Fibroblast of mammary gland (primary cell): ENCODE measurements around the gene B2M.
"Not testable (repeated sequence)": the region's sequence is repeated elsewhere in the genome, so short reads cannot be mapped to it uniquely, and the experiment has no call there.

ENCODE experiments used
- DNase-seq: peaks from one replicate; pipeline ENCODE4 v3.0.0-alpha.2; 2010; ENCODE audit warnings: low read depth
- H3K4me3 ChIP-seq: 2 replicates; pipeline ENCODE4 v1.5.1; 2011; ENCODE audit warnings: low read depth, mild to moderate bottlenecking, low read length, moderate library complexity; ENCODE audit not compliant: control insufficient read depth
- CTCF ChIP-seq: conservative IDR thresholded peaks from 2 replicates; pipeline ENCODE4 v1.5.1; 2011; ENCODE audit warnings: low read depth, low read length, inconsistent platforms; ENCODE audit not compliant: control insufficient read depth, insufficient read depth

B2M gene

GRCh38 chr15:44667039-44667360 is 44.3 kb upstream of the B2M start:
- no peak for DNase-seq
- no peak for TF ChIP-seq CTCF
- no peak overlapping the region for H3K4me3 ChIP-seq

GRCh38 chr15:44668921-44669320 is 42.4 kb upstream of the B2M start:
- no peak overlapping the region for H3K4me3 ChIP-seq
- no peak for DNase-seq
- no peak for TF ChIP-seq CTCF

GRCh38 chr15:44670087-44670950 is 41.0 kb upstream of the B2M start:
- TF ChIP-seq CTCF, result no peak
- H3K4me3 ChIP-seq, result no peak overlapping the region
- no peak for DNase-seq

GRCh38 chr15:44673639-44674038 is 37.7 kb upstream of the B2M start:
- no peak overlapping the region for H3K4me3 ChIP-seq
- no peak for DNase-seq
- no peak for TF ChIP-seq CTCF

- H3K4me3 ChIP-seq, result no peak overlapping the region
- DNase-seq, result no peak
- TF ChIP-seq CTCF, result no peak
Measured at GRCh38 chr15:44675911-44676310, 35.4 kb upstream of the B2M start.

GRCh38 chr15:44676676-44677075 is 34.6 kb upstream of the B2M start:
- no peak overlapping the region for H3K4me3 ChIP-seq
- DNase-seq, result no peak
- TF ChIP-seq CTCF, result no peak

GRCh38 chr15:44682211-44682610 is 29.1 kb upstream of the B2M start:
- no peak for TF ChIP-seq CTCF
- DNase-seq, result no peak
- H3K4me3 ChIP-seq, result no peak overlapping the region

- peak; percentile 6 for DNase-seq
- not testable (repeated sequence) for H3K4me3 ChIP-seq
Measured at GRCh38 chr15:44682809-44683682, 28.3 kb upstream of the B2M start.

GRCh38 chr15:44689318-44689717 is 22.0 kb upstream of the B2M start:
- DNase-seq, result not testable (repeated sequence)

GRCh38 chr15:44690245-44690644 is 21.1 kb upstream of the B2M start:
- DNase-seq, H3K4me3 ChIP-seq: not testable (repeated sequence)

More at GRCh38 chr15:44689318-44689717, 22.0 kb upstream of the B2M start:
- H3K4me3 ChIP-seq, result not testable (repeated sequence)
